SU-DHL-6 (cell line): ENCODE results near the gene TMEM218.

Experiments used
- CTCF ChIP-seq: fragments of 200-600 bp; sonication (generic); IDR thresholded peaks from one replicate; pipeline ENCODE4 v1.5.1; 2017; ENCODE audit warnings: antibody characterized with exemption, mild to moderate bottlenecking, low read length, moderate library complexity; ENCODE audit not compliant: insufficient read depth, poor library complexity, severe bottlenecking
- EZH2phosphoT487 ChIP-seq: fragments of 200-600 bp; sonication (generic), shearing (Covaris generic); conservative IDR thresholded peaks from 2 replicates; pipeline ENCODE4 v1.6.1; 2018; ENCODE audit warnings: mild to moderate bottlenecking, antibody characterized with exemption, low read length, moderate library complexity, mixed read lengths

- TF ChIP-seq CTCF = no peak
- TF ChIP-seq EZH2phosphoT487 = no peak
These were observed at the start of gene TMEM218 for GRCh38 chr11:125111343-125112207.
